B cell (primary cell): ENCODE results near the gene NSRP1. TPM values are rescaled to one million over a fixed set of nuclear protein-coding genes. Genes with fewer than 3 reads are reported as not detected.

ENCODE experiments used
- ATAC-seq: fragments of 200-7000 bp; cut with Tn5 transposase; one replicate; pipeline ENCODE4 v1.10.0; 2021; ENCODE audit warnings: low read depth, mild to moderate bottlenecking, moderate number of reproducible peaks, moderate library complexity
- CTCF ChIA-PET: fragments of 350-600 bp; sonication (Branson Sonifier 250); formaldehyde crosslinking; loops from one replicate; lab custom pipeline; 2021; ENCODE audit warnings: antibody characterized with exemption, inconsistent platforms; lab: Charles Lee
- POLR2A ChIA-PET: fragments of 350-600 bp; sonication (Branson Sonifier 250); formaldehyde crosslinking; loops from one replicate; lab custom pipeline; 2021; ENCODE audit warnings: antibody characterized with exemption; lab: Charles Lee
- DNase-seq: peaks from one replicate; pipeline ENCODE4 v3.0.0; 2013
- H2AFZ ChIP-seq: 2 replicates; pipeline ENCODE4 v1.6.1; 2012; ENCODE audit warnings: mild to moderate bottlenecking, low read depth, low read length; ENCODE audit not compliant: insufficient read depth, poor library complexity, severe bottlenecking
- H3K27ac ChIP-seq, 2 donors: 1 replicate in 1 of 2; 2 replicates in 1 of 2; pipeline ENCODE4 v1.5.1; 2012 to 2013; ENCODE audit warnings: low read length in 2 of 2, mild to moderate bottlenecking in 2 of 2, moderate library complexity in 1 of 2
- H3K27me3 ChIP-seq, 4 experiments: fragments of 200-600 bp in 1 of 4; sonication (generic) in 1 of 4; replicated peaks in 1 of 4; 1 replicate in 2 of 4; 2 replicates in 2 of 4; pipeline versions ENCODE4 v1.6.1 to v1.7.0; 2013 to 2016; ENCODE audit warnings: low read length in 3 of 4, mild to moderate bottlenecking in 2 of 4, mixed read lengths in 1 of 4, moderate library complexity in 1 of 4; ENCODE audit not compliant: insufficient read depth in 4 of 4, control insufficient read depth in 3 of 4; ENCODE audit errors: control extremely low read depth in 1 of 4
- H3K36me3 ChIP-seq, 2 experiments: replicated peaks in 1 of 2; 1 replicate in 1 of 2; 2 replicates in 1 of 2; pipeline versions ENCODE4 v1.6.1 to v1.7.1; 2013; ENCODE audit warnings: low read length in 1 of 2; ENCODE audit not compliant: insufficient read depth in 2 of 2, control insufficient read depth in 1 of 2; ENCODE audit errors: control extremely low read depth in 1 of 2, extremely low read depth in 1 of 2
- H3K4me1 ChIP-seq, 2 donors: fragments of 200-600 bp in 1 of 2; sonication (generic) in 1 of 2; 1 replicate in 1 of 2; 2 replicates in 1 of 2; pipeline versions ENCODE4 v1.5.1 to v1.6.1; 2013 to 2017; ENCODE audit warnings: low read length in 2 of 2; ENCODE audit not compliant: control insufficient read depth in 2 of 2, insufficient read depth in 2 of 2
- H3K4me2 ChIP-seq: replicated peaks from 2 replicates; pipeline ENCODE3; 2012; ENCODE audit warnings: mild to moderate bottlenecking, low read depth, low read length; ENCODE audit not compliant: poor library complexity, severe bottlenecking
- H3K4me3 ChIP-seq, 5 experiments: fragments of 200-600 bp in 1 of 5; sonication (generic) in 1 of 5; 1 replicate in 3 of 5; 2 replicates in 2 of 5; pipeline versions ENCODE4 v1.5.1 to v1.7.0; 2011 to 2016; ENCODE audit warnings: low read length in 4 of 5, mild to moderate bottlenecking in 4 of 5, low read depth in 2 of 5, control low read depth in 1 of 5, moderate library complexity in 1 of 5; ENCODE audit not compliant: insufficient read depth in 1 of 5; ENCODE audit errors: control extremely low read depth in 1 of 5, extremely low read depth in 1 of 5
- H3K79me2 ChIP-seq: fragments of 200-600 bp; sonication (generic); one replicate; pipeline ENCODE4 v1.6.0; 2016; ENCODE audit warnings: low read length; ENCODE audit not compliant: control insufficient read depth, insufficient read depth
- H3K9ac ChIP-seq: fragments of 200-600 bp; sonication (generic); 2 replicates; pipeline ENCODE4 v1.6.1; 2017; ENCODE audit warnings: mild to moderate bottlenecking, low read length, moderate library complexity
- H3K9me3 ChIP-seq, 3 donors: one replicate each; pipeline versions ENCODE4 v1.6.1 to v1.7.1; 2013; ENCODE audit warnings: low read length in 2 of 3; ENCODE audit not compliant: control insufficient read depth in 2 of 3, insufficient read depth in 1 of 3; ENCODE audit errors: control extremely low read depth in 1 of 3
- H4K20me1 ChIP-seq: 2 replicates; pipeline ENCODE4 v1.6.0; 2012; ENCODE audit warnings: mild to moderate bottlenecking, low read length; ENCODE audit not compliant: insufficient read depth, control insufficient read depth, poor library complexity, severe bottlenecking
- H3K27ac Mint-ChIP-seq: one replicate; pipeline ENCODE4 v1.8.0; 2021; ENCODE audit warnings: mixed read lengths
- H3K27me3 Mint-ChIP-seq: one replicate; pipeline ENCODE4 v1.8.0; 2021; ENCODE audit warnings: mixed read lengths
- H3K4me1 Mint-ChIP-seq: one replicate; pipeline ENCODE4 v1.8.0; 2021; ENCODE audit warnings: mixed read lengths
- H3K4me3 Mint-ChIP-seq: one replicate; pipeline ENCODE4 v1.8.0; 2021; ENCODE audit warnings: mixed read lengths
- H3K9me3 Mint-ChIP-seq: one replicate; pipeline ENCODE4 v1.8.0; 2022; ENCODE audit warnings: mixed read lengths; ENCODE audit not compliant: insufficient read depth
- CTCF ChIP-seq: fragments of 200-600 bp; IDR thresholded peaks from one replicate; pipeline ENCODE4 v1.8.0; 2022; ENCODE audit warnings: antibody characterized with exemption, mild to moderate bottlenecking
- EZH2 ChIP-seq: IDR thresholded peaks from 2 replicates; pipeline ENCODE4 v1.6.1; 2012; ENCODE audit warnings: borderline replicate concordance, low read depth, mild to moderate bottlenecking, moderate library complexity, low read length; ENCODE audit not compliant: insufficient read depth, poor library complexity, severe bottlenecking
- WGBS: methylation state at CpG from one replicate; pipeline ENCODE4 v1.1.5; 2013; ENCODE audit warnings: missing lambda C conversion rate; ENCODE audit not compliant: insufficient coverage; 5-methylcytosine and 5-hydroxymethylcytosine counted together
- intact Hi-C: fragments of 100-400 bp; cut with micrococcal nuclease; formaldehyde crosslinking; loops from one replicate; pipeline ENCODE4 v1.10.0; 2022
- polyA plus RNA-seq: library from polyadenylated mRNA; depleted of rRNA; stranded (reverse); fragments of >200 nt; gene quantifications from 2 replicates; pipeline ENCODE4 v1.2.3, GENCODE V29; 2012
- total RNA-seq, 2 donors: library from RNA; stranded (reverse); fragments of 120-200 nt in 1 of 2; gene quantifications; 1 replicate in 1 of 2; 2 replicates in 1 of 2; pipeline versions ENCODE4 v1.2.3 to v1.2.4, GENCODE V29; 2013 to 2022

The NSRP1 gene
- total and polyA plus RNA-seq, 2 donors (not counting 1 experiment from before 2014, with no cell fraction given), result 11.2 to 46.2 TPM

- Histone ChIP-seq H3K36me3 (no peaks in the 10 kb centered on the region), H3K4me2 (no peak overlapping the region), H4K20me1 (no peaks in the 10 kb centered on the region), H3K9me3 (no peaks in the 10 kb centered on the region), H3K79me2 (no peaks in the 10 kb centered on the region), H3K27me3 (no peaks in the 10 kb centered on the region), H3K4me3 (no peak overlapping the region), H3K9ac (no peak overlapping the region), H3K27ac (no peak overlapping the region), H2AFZ (no peak overlapping the region), H3K4me1 (no peaks in the 10 kb centered on the region)
- TF ChIP-seq CTCF, result no peak
- TF ChIP-seq EZH2, result no peak
- CTCF ChIA-PET, result no interaction called here
- no peaks in the 10 kb centered on the region for H3K4me1 Mint-ChIP-seq
- DNase-seq (no peak), ATAC-seq (no peak)
- intact Hi-C loops, result no loop called here
- H3K27ac Mint-ChIP-seq, result no peak overlapping the region
- no peaks in the 10 kb centered on the region for H3K9me3 Mint-ChIP-seq
- peaks cover 5% of the 10 kb centered on the region for H3K27me3 Mint-ChIP-seq
- no peak overlapping the region for H3K4me3 Mint-ChIP-seq
- WGBS, result 97% methylated on average over 5 of the region's 6 CpGs
- POLR2A ChIA-PET, result no interaction called here
Measured at GRCh38 chr17:30203471-30203981, 86.9 kb downstream of the NSRP1 start.

- no peaks in the 10 kb centered on the region for H3K9me3 Mint-ChIP-seq
- Histone ChIP-seq H4K20me1 (no peaks in the 10 kb centered on the region), H3K9ac (no peak overlapping the region), H3K4me1 (no peaks in the 10 kb centered on the region), H2AFZ (no peak overlapping the region), H3K79me2 (no peaks in the 10 kb centered on the region), H3K27me3 (no peaks in the 10 kb centered on the region), H3K36me3 (no peaks in the 10 kb centered on the region), H3K4me3 (no peak overlapping the region), H3K27ac (no peak overlapping the region), H3K4me2 (no peak overlapping the region), H3K9me3 (no peaks in the 10 kb centered on the region)
- H3K4me1 Mint-ChIP-seq, result no peaks in the 10 kb centered on the region
- ATAC-seq, result no peak
- H3K27ac Mint-ChIP-seq, result no peak overlapping the region
- ChIA-PET CTCF (no interaction called here), POLR2A (no interaction called here)
- no peak for DNase-seq
- intact Hi-C loops, result no loop called here
- H3K27me3 Mint-ChIP-seq, result peaks cover 8% of the 10 kb centered on the region
- no peak overlapping the region for H3K4me3 Mint-ChIP-seq
- WGBS, result 89% methylated on average over 6 of the region's 9 CpGs
- TF ChIP-seq EZH2 (no peak), CTCF (no peak)
Measured at GRCh38 chr17:30207655-30208054, 91.0 kb downstream of the NSRP1 start.
